Fibroblast of lung (primary cell): ENCODE results near the gene SYVN1.

Source experiments
- CTCF ChIP-seq, 2 donors: IDR thresholded peaks in 1 of 2; conservative IDR thresholded peaks in 1 of 2; 1 replicate in 1 of 2; 2 replicates in 1 of 2; pipeline ENCODE4 v1.5.1; 2011 to 2012; ENCODE audit warnings: low read length in 2 of 2, control low read depth in 1 of 2, inconsistent platforms in 1 of 2, low read depth in 1 of 2, mild to moderate bottlenecking in 1 of 2
- EZH2 ChIP-seq: IDR thresholded peaks from 2 replicates; pipeline ENCODE4 v1.5.1; 2012; ENCODE audit warnings: low read length, control low read depth, mild to moderate bottlenecking; ENCODE audit errors: missing control alignments

GRCh38 chr11:65113361-65113756, 21.0 kb downstream of the SYVN1 start:
- no peak for TF ChIP-seq CTCF (conservative IDR thresholded peaks at IDR 0.05 in 1 of 2, IDR thresholded peaks at IDR 0.05 in 1 of 2; ENCODE audit: low read depth in 1 of 2, low read length in 2 of 2)
- TF ChIP-seq EZH2, result no peak
